MCF 10A (cell line): ENCODE measurements around the gene ZFHX3. TPM values are rescaled to one million over a fixed set of nuclear protein-coding genes. Genes with fewer than 3 reads are reported as not detected.
"Not testable (repeated sequence)": the region's sequence is repeated elsewhere in the genome, so short reads cannot be mapped to it uniquely, and the experiment has no call there.

Experiments
- BruUV-seq: library from RNA; stranded (reverse); fragments of 400-500 nt; replicated peaks from 2 replicates; lab custom pipeline; 2021; lab: Mats Ljungman, UMichigan
- CTCF ChIA-PET: fragments of 300-600 bp; sonication (Branson Sonifier 250); formaldehyde crosslinking; extraction: SDS; loops from one replicate; lab custom pipeline; 2021; ENCODE audit warnings: antibody characterized with exemption, inconsistent platforms; lab: Yijun Ruan, JAX
- POLR2A ChIA-PET: fragments of 300-600, 350-650 bp; sonication (Branson Sonifier 250); formaldehyde crosslinking; extraction: SDS; loops from one replicate; lab custom pipeline; 2020; ENCODE audit warnings: antibody characterized with exemption, inconsistent platforms; lab: Yijun Ruan, JAX
- DNase-seq: peaks from one replicate; pipeline ENCODE4 v3.0.0-alpha.2; 2018; ENCODE audit not compliant: unreplicated experiment
- H3K27ac Mint-ChIP-seq: one replicate; pipeline ENCODE4 v1.8.0; 2022; ENCODE audit warnings: mild to moderate bottlenecking, low read depth, mixed read lengths; ENCODE audit not compliant: unreplicated experiment
- H3K27me3 Mint-ChIP-seq: one replicate; pipeline ENCODE4 v1.8.0; 2022; ENCODE audit warnings: mixed read lengths; ENCODE audit not compliant: insufficient read depth, unreplicated experiment
- H3K36me3 Mint-ChIP-seq: one replicate; pipeline ENCODE4 v1.8.0; 2022; ENCODE audit warnings: mild to moderate bottlenecking, moderate library complexity, mixed read lengths; ENCODE audit not compliant: insufficient read depth, unreplicated experiment
- H3K4me1 Mint-ChIP-seq: one replicate; pipeline ENCODE4 v1.8.0; 2022; ENCODE audit warnings: mixed read lengths; ENCODE audit not compliant: insufficient read depth, unreplicated experiment
- H3K4me3 Mint-ChIP-seq: one replicate; pipeline ENCODE4 v1.8.0; 2022; ENCODE audit warnings: mild to moderate bottlenecking, moderate library complexity, mixed read lengths; ENCODE audit not compliant: unreplicated experiment
- H3K9me3 Mint-ChIP-seq: one replicate; pipeline ENCODE4 v1.8.0; 2022; ENCODE audit warnings: mixed read lengths; ENCODE audit not compliant: unreplicated experiment
- intact Hi-C: fragments of 100-400 bp; cut with micrococcal nuclease; formaldehyde crosslinking; loops from 2 replicates; pipeline ENCODE4 v1.14.1; 2022
- total RNA-seq: library from RNA; stranded (reverse); gene quantifications from 2 replicates; pipeline ENCODE4 v1.2.3, GENCODE V29; 2022
- TF ChIP-seq, protein P1 (sequence below): fragments of 200-600 bp; IDR thresholded peaks from one replicate; pipeline ENCODE4 v1.8.0; 2022; ENCODE audit warnings: antibody characterized with exemption, mild to moderate bottlenecking; ENCODE audit not compliant: unreplicated experiment

The ZFHX3 gene
- total RNA-seq, 1 experiment from 2014 or later: 27.4 TPM

DNA sequence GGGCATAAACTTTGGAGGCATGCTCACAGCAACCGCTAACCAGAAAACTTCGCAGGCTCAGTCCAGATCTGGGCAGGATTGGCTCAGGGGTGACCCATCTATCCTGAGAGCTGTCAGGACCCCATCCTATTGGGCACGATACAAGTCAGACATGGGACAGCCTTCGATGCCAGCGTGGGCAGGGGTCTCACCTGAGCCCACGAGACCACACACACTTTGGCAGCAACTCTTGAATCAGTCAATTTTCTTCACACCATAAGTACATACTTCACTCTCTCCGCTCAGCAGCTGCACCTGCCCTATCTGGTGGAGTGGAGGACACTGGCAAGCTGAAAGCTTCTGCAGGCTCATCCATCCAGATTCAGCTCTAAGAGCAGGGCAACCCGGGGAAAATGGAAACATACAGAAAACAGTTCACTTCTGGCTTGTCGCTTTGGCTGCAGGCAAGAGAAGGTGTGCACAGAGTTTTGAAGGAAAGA is 48.3 kb downstream of the ZFHX3 start:
- Mint-ChIP-seq H3K27ac (peak overlapping the region; percentile 40), H3K4me1 (peaks cover 34% of the 10 kb centered on the region), H3K36me3 (peaks cover 9% of the 10 kb centered on the region), H3K27me3 (no peaks in the 10 kb centered on the region), H3K9me3 (no peaks in the 10 kb centered on the region), H3K4me3 (peak overlapping the region; percentile 15)
- DNase-seq: no peak
- ChIA-PET POLR2A (interaction anchor here (1.5 to 2.7 kb wide), 2 partner anchors 10 to 14 kb away, joined by 4 to 12 read pairs; no protein-coding TSS in a partner anchor), CTCF (interaction anchor here (0.6 kb wide), 1 partner anchor 1393 kb away, joined by 5 read pairs; no protein-coding TSS in a partner anchor)
- intact Hi-C loops: no loop called here
- TF ChIP-seq, protein P1, sequence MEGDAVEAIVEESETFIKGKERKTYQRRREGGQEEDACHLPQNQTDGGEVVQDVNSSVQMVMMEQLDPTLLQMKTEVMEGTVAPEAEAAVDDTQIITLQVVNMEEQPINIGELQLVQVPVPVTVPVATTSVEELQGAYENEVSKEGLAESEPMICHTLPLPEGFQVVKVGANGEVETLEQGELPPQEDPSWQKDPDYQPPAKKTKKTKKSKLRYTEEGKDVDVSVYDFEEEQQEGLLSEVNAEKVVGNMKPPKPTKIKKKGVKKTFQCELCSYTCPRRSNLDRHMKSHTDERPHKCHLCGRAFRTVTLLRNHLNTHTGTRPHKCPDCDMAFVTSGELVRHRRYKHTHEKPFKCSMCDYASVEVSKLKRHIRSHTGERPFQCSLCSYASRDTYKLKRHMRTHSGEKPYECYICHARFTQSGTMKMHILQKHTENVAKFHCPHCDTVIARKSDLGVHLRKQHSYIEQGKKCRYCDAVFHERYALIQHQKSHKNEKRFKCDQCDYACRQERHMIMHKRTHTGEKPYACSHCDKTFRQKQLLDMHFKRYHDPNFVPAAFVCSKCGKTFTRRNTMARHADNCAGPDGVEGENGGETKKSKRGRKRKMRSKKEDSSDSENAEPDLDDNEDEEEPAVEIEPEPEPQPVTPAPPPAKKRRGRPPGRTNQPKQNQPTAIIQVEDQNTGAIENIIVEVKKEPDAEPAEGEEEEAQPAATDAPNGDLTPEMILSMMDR: no peak
- no TSS peak for BruUV-seq

DNA sequence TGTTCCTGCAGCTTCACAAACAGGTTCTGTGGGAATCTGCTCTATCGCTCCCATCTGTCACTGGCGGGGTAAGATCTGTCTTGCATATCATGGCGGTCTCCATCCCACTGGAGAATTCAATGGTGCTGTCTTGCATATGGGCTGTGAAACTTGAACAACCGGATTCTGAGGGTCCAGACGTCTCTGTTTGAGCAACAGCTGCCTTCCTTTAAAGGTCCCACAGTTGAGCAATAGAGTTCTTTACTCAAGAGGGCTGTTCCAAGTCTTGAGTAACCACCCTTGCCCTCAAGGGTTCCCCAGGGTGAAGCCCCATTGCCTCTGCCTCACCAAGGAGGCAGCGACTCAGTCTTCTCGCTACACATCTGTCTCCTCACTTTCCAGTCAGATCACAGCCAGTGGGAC is 50.8 kb downstream of the ZFHX3 start:
- Mint-ChIP-seq H3K27me3 (no peaks in the 10 kb centered on the region), H3K4me3 (no peak overlapping the region), H3K9me3 (no peaks in the 10 kb centered on the region), H3K27ac (peak overlapping the region; percentile 67), H3K36me3 (peaks cover 5% of the 10 kb centered on the region), H3K4me1 (peaks cover 54% of the 10 kb centered on the region)
- no TSS peak for BruUV-seq
- peak; percentile 88 for DNase-seq
- ChIA-PET POLR2A (interaction anchor here (1.4 to 1.6 kb wide), 4 partner anchors 8 to 49 kb away, joined by 3 to 4 read pairs (median 4); no protein-coding TSS in a partner anchor), CTCF (interaction anchor here (0.6 to 3.1 kb wide), 2 partner anchors 164 to 1432 kb away, joined by 3 to 11 read pairs; no protein-coding TSS in a partner anchor)
- intact Hi-C loops: no loop called here
- TF ChIP-seq, protein P1: no peak

GRCh38 chr16:72996291-72997062 is 51.5 kb downstream of the ZFHX3 start:
- intact Hi-C loops: no loop called here
- DNase-seq: no peak
- Mint-ChIP-seq H3K4me3 (no peak overlapping the region), H3K9me3 (no peaks in the 10 kb centered on the region), H3K27me3 (no peaks in the 10 kb centered on the region), H3K27ac (peak overlapping the region; percentile 67), H3K4me1 (peaks cover 61% of the 10 kb centered on the region), H3K36me3 (peaks cover 5% of the 10 kb centered on the region)
- ChIA-PET CTCF (interaction anchor here (0.6 to 3.1 kb wide), 4 partner anchors 35 to 1431 kb away, joined by 3 to 11 read pairs (median 3); no protein-coding TSS in a partner anchor), POLR2A (interaction anchor here (0.6 to 1.6 kb wide), 6 partner anchors 8 to 104 kb away, joined by 3 to 5 read pairs (median 4); no protein-coding TSS in a partner anchor)
- TF ChIP-seq, protein P1: no peak
- no TSS peak for BruUV-seq

- H3K9me3 Mint-ChIP-seq, H3K4me3 Mint-ChIP-seq, H3K27ac Mint-ChIP-seq, DNase-seq, intact Hi-C loops, BruUV-seq, H3K36me3 Mint-ChIP-seq, H3K27me3 Mint-ChIP-seq: not testable (repeated sequence)
- ChIA-PET POLR2A (interaction anchor here (0.6 to 1.6 kb wide), 6 partner anchors 8 to 200 kb away, joined by 3 to 5 read pairs (median 4); no protein-coding TSS in a partner anchor), CTCF (interaction anchor here (0.6 to 3.1 kb wide), 5 partner anchors 10 to 163 kb away, joined by 3 to 11 read pairs (median 3); no protein-coding TSS in a partner anchor)
- peaks cover 61% of the 10 kb centered on the region for H3K4me1 Mint-ChIP-seq
Observed at GRCh38 chr16:72995882-72996270, 52.1 kb downstream of the ZFHX3 start.
